CD4-positive, alpha-beta T cell (primary cell): ENCODE results near the gene BICC1. TPM values are rescaled to one million over a fixed set of nuclear protein-coding genes. Genes with fewer than 3 reads are reported as not detected.

Experiments
- ATAC-seq: fragments of 200-7000 bp; cut with Tn5 transposase; one replicate; pipeline ENCODE4 v1.10.0; 2022; ENCODE audit warnings: mild to moderate bottlenecking; ENCODE audit not compliant: poor library complexity
- CTCF ChIA-PET: fragments of 350-600 bp; sonication (Branson Sonifier 250); formaldehyde crosslinking; loops from one replicate; lab custom pipeline; 2021; ENCODE audit warnings: antibody characterized with exemption, inconsistent platforms; lab: Charles Lee
- POLR2A ChIA-PET: fragments of 350-600 bp; sonication (Branson Sonifier 250); formaldehyde crosslinking; loops from one replicate; lab custom pipeline; 2021; ENCODE audit warnings: antibody characterized with exemption, inconsistent platforms; lab: Charles Lee
- DNase-seq, 14 experiments: peaks; one replicate each; pipeline ENCODE4 v3.0.0-alpha.2; 2013 to 2020; ENCODE audit warnings: mixed read lengths in 2 of 14
- H3K27ac ChIP-seq, 2 donors: one replicate each; pipeline versions ENCODE4 v1.5.1 to v1.7.0; 2013; ENCODE audit warnings: low read length in 2 of 2, low read depth in 1 of 2, mild to moderate bottlenecking in 1 of 2
- H3K27me3 ChIP-seq, 2 experiments: 1 replicate in 1 of 2; 2 replicates in 1 of 2; pipeline versions ENCODE4 v1.6.1 to v1.7.0; 2013; ENCODE audit warnings: low read length in 2 of 2, control low read depth in 1 of 2, mild to moderate bottlenecking in 1 of 2, moderate library complexity in 1 of 2; ENCODE audit not compliant: insufficient read depth in 2 of 2, control insufficient read depth in 1 of 2
- H3K36me3 ChIP-seq: one replicate; pipeline ENCODE4 v1.6.1; 2013; ENCODE audit warnings: low read length, control low read depth; ENCODE audit not compliant: insufficient read depth
- H3K4me1 ChIP-seq: one replicate; pipeline ENCODE4 v1.6.1; 2013; ENCODE audit warnings: low read length, control low read depth; ENCODE audit not compliant: insufficient read depth
- H3K4me3 ChIP-seq: one replicate; pipeline ENCODE4 v1.5.1; 2013; ENCODE audit warnings: mild to moderate bottlenecking, low read length, moderate library complexity
- H3K9me3 ChIP-seq, 2 experiments: 1 replicate in 1 of 2; 2 replicates in 1 of 2; pipeline versions ENCODE4 v1.6.1 to v1.7.0; 2013; ENCODE audit warnings: low read length in 2 of 2, mild to moderate bottlenecking in 2 of 2, control low read depth in 1 of 2, moderate library complexity in 1 of 2; ENCODE audit not compliant: control insufficient read depth in 1 of 2, insufficient read depth in 1 of 2
- H3K27ac Mint-ChIP-seq: one replicate; pipeline ENCODE4 v1.8.0; 2020; ENCODE audit warnings: mixed read lengths
- H3K27me3 Mint-ChIP-seq: one replicate; pipeline ENCODE4 v1.8.0; 2021; ENCODE audit warnings: mixed read lengths
- H3K36me3 Mint-ChIP-seq: one replicate; pipeline ENCODE4 v1.8.0; 2021; ENCODE audit warnings: low read depth, mixed read lengths
- H3K4me1 Mint-ChIP-seq: one replicate; pipeline ENCODE4 v1.8.0; 2021; ENCODE audit warnings: low read depth, mixed read lengths
- H3K4me3 Mint-ChIP-seq: one replicate; pipeline ENCODE4 v1.8.0; 2020; ENCODE audit warnings: mild to moderate bottlenecking, mixed read lengths
- H3K9me3 Mint-ChIP-seq: one replicate; pipeline ENCODE4 v1.8.0; 2020; ENCODE audit warnings: mixed read lengths
- intact Hi-C, 2 experiments: fragments of 100-400 bp; cut with DNase I in 1 of 2; cut with micrococcal nuclease in 1 of 2; formaldehyde crosslinking; loops; one replicate each; pipeline versions ENCODE4 v1.15.1 to v1.9.0; 2023 to 2025; cut with DNase I, micrococcal nuclease
- total RNA-seq, 174 experiments: library from RNA in 2 of 174; stranded (reverse) in 2 of 174; gene quantifications; one replicate each; pipeline ENCODE4 v1.2.3 and lab custom pipeline; 2021 to 2026
- TF ChIP-seq, protein P1 (sequence below): fragments of 200-600 bp; IDR thresholded peaks from one replicate; pipeline ENCODE4 v1.8.0; 2022; ENCODE audit warnings: antibody characterized with exemption, mild to moderate bottlenecking

Gene BICC1
- total RNA-seq, 2 experiments from 2014 or later, result not detected

DNA sequence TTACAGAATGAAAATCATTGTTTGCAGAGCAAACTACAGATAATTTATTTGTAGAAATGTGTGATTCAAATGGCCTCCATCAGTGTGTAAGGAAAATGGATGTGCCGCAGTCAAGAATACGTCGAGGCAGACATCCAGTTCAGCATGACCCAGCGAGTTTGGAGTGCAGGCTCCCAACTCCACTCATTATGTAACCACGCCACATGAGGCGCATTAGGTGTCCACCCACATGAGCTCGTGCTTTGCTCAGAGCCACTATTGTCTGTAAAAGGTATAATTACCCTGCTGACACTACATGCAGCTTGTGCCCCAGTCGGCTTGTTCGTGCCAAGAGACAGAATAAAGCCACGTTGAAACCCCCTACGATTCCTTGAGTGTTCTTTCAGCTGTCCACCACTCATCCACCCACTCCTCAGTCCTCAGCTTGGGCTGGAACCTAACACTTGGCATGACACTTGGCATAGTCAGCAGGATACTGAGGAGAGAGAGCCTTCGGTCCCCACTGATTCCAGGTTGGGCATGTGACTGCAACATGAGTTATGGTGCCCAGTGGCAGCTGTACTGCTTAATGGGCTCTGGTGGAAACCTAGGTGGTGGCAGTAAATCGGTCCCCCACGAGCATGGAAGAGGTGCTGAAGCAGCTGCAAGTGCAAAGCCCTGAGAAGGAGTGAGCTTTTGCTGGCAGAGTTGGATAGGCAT is 102.7 kb downstream of the BICC1 start:
- ATAC-seq (no peak), DNase-seq (no peak)
- H3K36me3 ChIP-seq, result no peaks in the 10 kb centered on the region
- H3K9me3 ChIP-seq, result no peaks in the 10 kb centered on the region
- ChIA-PET CTCF (no interaction called here), POLR2A (no interaction called here)
- intact Hi-C loops, result no loop called here
- no peaks in the 10 kb centered on the region for H3K27me3 ChIP-seq
- H3K4me1 ChIP-seq, result no peaks in the 10 kb centered on the region
- Mint-ChIP-seq H3K36me3 (no peaks in the 10 kb centered on the region), H3K4me3 (no peak overlapping the region), H3K9me3 (no peaks in the 10 kb centered on the region), H3K4me1 (no peaks in the 10 kb centered on the region), H3K27ac (no peak overlapping the region), H3K27me3 (no peaks in the 10 kb centered on the region)
- TF ChIP-seq, protein P1, sequence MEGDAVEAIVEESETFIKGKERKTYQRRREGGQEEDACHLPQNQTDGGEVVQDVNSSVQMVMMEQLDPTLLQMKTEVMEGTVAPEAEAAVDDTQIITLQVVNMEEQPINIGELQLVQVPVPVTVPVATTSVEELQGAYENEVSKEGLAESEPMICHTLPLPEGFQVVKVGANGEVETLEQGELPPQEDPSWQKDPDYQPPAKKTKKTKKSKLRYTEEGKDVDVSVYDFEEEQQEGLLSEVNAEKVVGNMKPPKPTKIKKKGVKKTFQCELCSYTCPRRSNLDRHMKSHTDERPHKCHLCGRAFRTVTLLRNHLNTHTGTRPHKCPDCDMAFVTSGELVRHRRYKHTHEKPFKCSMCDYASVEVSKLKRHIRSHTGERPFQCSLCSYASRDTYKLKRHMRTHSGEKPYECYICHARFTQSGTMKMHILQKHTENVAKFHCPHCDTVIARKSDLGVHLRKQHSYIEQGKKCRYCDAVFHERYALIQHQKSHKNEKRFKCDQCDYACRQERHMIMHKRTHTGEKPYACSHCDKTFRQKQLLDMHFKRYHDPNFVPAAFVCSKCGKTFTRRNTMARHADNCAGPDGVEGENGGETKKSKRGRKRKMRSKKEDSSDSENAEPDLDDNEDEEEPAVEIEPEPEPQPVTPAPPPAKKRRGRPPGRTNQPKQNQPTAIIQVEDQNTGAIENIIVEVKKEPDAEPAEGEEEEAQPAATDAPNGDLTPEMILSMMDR, result no peak
- no peak overlapping the region for H3K4me3 ChIP-seq
- H3K27ac ChIP-seq, result no peak overlapping the region

DNA sequence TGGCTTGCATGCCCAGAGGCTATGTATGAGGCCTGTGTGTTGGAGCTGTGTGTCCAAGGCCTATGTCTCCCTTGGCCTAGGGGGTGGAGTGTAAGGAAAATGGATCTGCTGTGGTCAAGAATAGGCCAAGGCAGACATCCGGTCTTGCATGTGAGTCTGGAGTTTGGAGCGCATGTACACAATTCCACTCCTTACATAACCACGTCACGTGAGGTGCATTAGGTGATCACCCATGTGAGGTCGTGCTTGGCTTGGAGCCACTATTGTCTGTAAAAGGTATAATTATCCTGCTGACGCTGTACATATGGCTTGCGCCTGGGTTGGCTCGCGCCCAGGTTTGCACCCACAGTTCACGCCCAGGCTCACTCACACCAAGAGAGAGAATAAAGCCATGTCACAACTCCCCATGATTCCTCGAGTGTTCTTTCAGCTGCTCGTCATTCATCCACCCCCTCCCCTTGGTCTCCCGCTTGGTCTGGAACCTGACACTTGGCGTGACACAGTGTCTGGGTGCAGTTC is 105.5 kb downstream of the BICC1 start:
- Histone ChIP-seq H3K27ac (no peak overlapping the region), H3K4me1 (no peaks in the 10 kb centered on the region), H3K27me3 (no peaks in the 10 kb centered on the region), H3K36me3 (no peaks in the 10 kb centered on the region), H3K4me3 (no peak overlapping the region), H3K9me3 (no peaks in the 10 kb centered on the region)
- no peak for ATAC-seq
- DNase-seq, result no peak
- POLR2A ChIA-PET, result no interaction called here
- TF ChIP-seq, protein P1, result no peak
- intact Hi-C loops, result no loop called here
- CTCF ChIA-PET, result no interaction called here
- Mint-ChIP-seq H3K4me3 (no peak overlapping the region), H3K4me1 (no peaks in the 10 kb centered on the region), H3K27me3 (no peaks in the 10 kb centered on the region), H3K36me3 (no peaks in the 10 kb centered on the region), H3K9me3 (no peaks in the 10 kb centered on the region), H3K27ac (no peak overlapping the region)

DNA sequence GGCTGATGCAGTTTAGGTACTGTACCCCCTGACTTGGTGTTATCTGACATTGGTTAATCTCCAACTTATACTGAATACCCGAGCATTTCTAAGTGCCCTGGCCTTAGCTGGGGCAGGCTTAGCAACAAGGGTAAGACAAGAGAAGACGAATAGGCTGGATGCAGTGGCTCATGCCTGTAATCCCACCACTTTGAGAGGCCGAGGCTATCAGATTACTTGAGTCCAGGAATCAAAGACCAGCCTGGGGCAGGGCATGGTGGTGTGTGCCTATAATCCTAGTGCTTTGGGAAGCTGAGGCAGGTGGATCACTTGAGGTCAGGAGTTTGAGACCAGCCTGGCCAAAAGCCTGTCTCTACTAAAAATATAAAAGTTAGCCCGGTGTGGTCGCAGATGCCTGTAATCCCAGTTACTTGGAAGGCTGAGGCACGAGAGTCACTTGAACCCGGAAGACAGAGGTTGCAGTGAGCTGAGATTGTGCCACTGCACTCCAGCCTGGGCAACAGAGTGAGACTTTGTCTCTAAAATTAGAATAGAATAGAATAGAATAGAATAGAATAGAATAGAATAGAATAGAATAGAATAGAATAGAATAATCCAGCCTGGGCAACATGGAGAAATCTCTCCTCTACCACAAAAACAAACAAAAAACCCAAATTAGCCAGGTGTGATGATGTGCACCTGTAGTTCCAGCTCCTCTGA is 108.9 kb downstream of the BICC1 start:
- ChIA-PET CTCF (no interaction called here), POLR2A (no interaction called here)
- Mint-ChIP-seq H3K4me3 (no peak overlapping the region), H3K4me1 (no peaks in the 10 kb centered on the region), H3K27ac (no peak overlapping the region), H3K36me3 (no peaks in the 10 kb centered on the region), H3K9me3 (no peaks in the 10 kb centered on the region), H3K27me3 (no peaks in the 10 kb centered on the region)
- Histone ChIP-seq H3K4me1 (no peaks in the 10 kb centered on the region), H3K36me3 (no peaks in the 10 kb centered on the region), H3K4me3 (no peak overlapping the region), H3K27me3 (no peaks in the 10 kb centered on the region), H3K27ac (no peak overlapping the region), H3K9me3 (no peaks in the 10 kb centered on the region)
- DNase-seq (no peak), ATAC-seq (no peak)
- intact Hi-C loops, result no loop called here
- TF ChIP-seq, protein P1, result no peak
